CD4-positive, alpha-beta T cell treated with Interleukin-4 for 4 hours (primary cell): ENCODE results near the gene ZC3H12C.
"Not testable (repeated sequence)": the region's sequence is repeated elsewhere in the genome, so short reads cannot be mapped to it uniquely, and the experiment has no call there.

Experiments used
- DNase-seq: peaks from one replicate; pipeline ENCODE4 v3.0.0-alpha.2; 2020

Gene ZC3H12C

GRCh38 chr11:110186456-110186855, 93.3 kb downstream of the ZC3H12C start:
- no peak for DNase-seq

GRCh38 chr11:110186867-110187266, 93.7 kb downstream of the ZC3H12C start:
- no peak for DNase-seq

- DNase-seq: no peak
Measured at GRCh38 chr11:110187731-110188130, 94.5 kb downstream of the ZC3H12C start.

DNA sequence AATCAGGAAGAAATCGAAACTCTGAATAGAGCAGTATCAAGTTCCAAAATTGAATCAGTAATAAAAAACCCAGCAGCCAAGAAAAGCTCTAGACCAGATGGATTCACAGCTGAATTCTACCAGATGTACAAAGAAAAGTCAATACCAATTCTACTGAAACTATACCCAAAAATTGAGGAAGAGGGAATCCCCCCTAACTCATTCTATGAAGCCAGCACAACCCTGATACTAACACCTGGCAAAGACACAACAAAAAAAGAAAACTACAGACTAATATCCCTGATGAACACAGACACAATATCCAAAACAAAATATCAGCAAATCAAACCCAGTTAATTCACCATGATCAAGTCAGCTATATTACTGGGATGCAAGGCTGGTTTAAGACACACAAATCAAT, 97.7 kb downstream of the ZC3H12C start:
- no peak for DNase-seq

DNA sequence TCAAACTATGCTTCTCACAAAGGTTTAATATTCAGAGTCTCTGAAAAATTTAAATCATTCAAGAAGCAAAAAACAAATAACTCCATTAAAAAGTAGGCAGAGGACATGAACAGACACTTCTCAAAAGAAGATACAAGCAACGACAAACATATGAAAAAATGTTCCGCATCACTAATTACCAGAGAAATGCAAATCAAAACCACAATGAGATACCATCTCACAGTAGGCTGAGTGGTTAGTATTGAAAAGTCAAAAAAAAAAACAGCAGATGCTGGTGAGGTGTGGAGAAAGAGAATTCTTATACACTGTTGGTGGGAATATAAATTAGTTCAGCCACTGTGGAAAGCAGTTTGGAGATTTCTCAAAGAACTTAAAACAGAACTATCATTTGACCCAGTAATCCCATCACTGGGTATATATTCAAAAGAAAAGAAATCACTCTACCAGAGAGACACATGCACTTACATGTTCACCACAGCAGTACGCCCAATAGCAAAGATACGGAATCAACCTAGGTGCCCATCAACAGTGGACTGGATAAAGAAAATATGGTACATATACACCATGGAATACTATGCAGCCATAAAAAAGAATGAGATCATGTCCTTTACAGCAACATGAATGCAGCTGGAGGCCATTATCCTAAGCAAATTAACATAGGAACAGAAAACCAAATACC, 99.6 kb downstream of the ZC3H12C start:
- DNase-seq: peak; percentile 26

DNA sequence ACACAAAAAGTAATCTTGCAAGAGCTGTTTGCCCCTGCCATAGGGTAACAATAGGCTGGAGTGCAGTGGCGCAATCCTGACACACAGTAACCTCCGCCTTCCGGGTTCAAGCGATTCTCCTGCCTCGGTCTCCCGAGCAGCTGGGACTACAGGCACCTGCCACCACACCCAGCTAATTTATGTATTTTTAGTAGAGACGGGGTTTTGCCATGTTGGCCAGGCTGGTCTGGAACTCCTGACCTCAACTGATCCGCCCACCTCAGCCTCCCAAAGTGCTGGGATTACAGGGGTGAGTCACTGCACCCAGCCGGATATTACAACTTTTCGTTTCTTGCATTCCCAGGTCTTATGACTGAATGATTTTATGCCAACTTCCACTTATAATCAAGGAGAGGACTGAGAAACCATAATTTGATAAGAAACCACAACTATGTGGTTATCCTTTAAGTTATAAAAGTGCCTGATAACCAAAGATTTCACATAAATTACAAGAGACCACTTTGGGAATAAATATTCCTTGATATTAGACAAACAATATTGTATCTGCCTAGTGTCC, 101.1 kb downstream of the ZC3H12C start:
- DNase-seq: not testable (repeated sequence)

- no peak for DNase-seq
Measured at GRCh38 chr11:110196241-110196754, 103.1 kb downstream of the ZC3H12C start.

DNA sequence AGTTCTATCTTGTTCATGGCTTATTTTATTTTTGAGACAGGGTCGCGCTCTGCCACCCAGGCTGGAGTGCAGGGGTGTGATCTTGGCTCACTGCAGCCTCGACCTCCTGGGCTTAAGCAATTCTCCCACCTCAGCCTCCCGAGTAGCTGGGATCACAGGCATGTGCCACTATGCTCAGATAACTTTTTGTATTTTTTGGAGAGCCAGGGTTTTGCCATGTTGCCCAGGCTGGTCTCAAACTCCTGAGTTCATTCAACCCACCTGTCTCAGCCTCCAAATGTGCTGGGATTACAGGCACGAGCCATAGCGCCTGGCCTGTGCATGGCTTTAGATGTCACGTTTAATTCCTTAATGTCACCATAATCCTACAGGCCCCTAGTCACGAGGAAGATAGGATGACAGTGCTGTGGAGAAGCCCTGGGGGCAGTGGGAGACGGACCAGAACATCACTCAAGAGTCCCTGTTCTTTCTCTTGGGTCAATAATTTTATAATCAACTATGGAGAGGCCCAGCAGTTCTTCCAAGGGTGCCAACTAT, 103.8 kb downstream of the ZC3H12C start:
- DNase-seq: no peak

DNA sequence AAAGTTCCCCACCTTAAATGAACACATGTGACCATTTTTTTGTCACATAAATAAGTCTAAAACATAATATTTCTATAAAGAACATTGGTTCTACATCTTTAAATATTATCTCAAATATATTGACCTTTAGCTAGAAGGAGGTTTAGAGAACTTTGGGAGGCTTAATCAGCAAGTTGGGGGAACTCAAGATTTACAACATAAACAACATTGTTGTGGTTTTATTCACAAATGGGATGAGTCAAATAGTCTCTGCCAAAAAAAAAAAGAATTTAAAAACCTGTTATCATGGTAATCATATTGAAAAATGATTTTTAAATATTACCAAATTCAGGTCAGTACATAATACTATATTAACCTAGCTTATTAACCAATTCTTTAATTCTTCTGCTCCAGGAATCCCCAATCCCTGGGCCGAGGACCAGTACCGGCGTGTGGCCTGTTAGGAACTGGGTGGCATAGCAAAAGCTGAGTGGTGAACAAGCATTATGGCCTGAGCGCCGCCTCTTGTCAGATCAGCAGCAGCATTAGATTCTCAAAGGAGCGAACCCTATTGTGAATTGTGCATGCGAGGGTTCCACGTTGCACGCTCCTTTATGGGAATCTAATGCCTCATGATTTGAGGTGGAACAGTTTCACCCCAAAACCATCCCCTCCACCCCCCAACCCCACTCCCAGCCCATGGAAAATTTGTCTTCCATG, 105.0 kb downstream of the ZC3H12C start:
- no peak for DNase-seq

GRCh38 chr11:110199184-110199981, 106.2 kb downstream of the ZC3H12C start:
- DNase-seq: no peak

DNA sequence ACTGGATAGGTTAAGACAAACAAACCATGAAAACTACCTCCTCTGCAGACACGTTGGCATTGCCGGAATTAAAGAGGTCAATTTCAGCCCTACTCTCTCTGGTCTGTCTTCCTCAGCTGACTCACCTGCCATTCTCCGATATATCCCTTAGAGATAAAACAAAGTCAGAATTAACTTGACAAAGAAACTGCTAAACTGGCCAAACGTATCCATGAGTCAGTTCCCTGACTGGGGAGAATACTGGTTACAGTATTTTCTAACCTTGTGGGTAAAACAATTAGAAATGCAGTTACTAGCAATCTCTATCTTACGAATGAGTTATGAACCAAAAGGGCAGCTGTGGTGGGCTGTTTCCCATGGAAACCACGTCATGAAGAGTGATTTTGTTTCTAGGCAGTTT, 107.0 kb downstream of the ZC3H12C start:
- no peak for DNase-seq

DNA sequence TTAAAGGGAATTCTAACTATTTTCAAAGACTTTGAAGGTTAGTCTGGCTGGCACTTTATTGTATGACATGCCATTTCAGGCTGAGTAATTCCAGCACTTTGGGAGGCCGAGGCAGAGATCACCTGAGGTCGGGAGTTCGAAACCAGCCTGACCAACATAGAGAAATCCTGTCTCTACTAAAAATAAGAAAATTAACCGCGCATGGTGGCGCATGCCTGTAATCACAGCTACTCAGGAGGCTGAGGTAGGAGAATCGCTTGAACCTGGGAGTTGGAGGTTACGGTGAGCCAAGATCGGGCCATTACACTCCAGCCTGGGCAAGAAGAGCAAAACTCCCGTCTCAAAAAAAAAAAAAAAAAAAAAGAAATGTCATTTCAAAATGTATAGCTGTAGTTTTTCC, 107.6 kb downstream of the ZC3H12C start:
- no peak for DNase-seq

DNA sequence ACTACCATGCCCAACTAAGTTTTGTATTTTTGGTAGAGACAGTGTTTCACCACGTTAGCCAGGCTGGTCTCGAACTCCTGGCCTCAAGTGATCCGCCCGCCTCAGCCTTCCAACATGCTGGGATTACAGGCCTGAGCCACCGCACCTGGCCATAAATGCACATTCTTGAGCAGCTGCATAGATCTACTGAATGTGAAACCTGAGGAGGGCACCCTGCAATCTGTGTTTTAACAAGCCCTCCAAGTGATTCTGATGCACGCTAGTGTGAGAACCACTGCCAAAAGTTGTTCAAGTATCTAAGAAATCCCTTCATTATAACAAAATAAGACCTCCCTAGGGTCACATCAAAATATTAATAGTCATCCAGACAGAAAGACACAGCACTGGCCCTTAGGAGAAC, 113.9 kb downstream of the ZC3H12C start:
- no peak for DNase-seq

GRCh38 chr11:110208678-110209312, 115.6 kb downstream of the ZC3H12C start:
- DNase-seq: not testable (repeated sequence)

DNA sequence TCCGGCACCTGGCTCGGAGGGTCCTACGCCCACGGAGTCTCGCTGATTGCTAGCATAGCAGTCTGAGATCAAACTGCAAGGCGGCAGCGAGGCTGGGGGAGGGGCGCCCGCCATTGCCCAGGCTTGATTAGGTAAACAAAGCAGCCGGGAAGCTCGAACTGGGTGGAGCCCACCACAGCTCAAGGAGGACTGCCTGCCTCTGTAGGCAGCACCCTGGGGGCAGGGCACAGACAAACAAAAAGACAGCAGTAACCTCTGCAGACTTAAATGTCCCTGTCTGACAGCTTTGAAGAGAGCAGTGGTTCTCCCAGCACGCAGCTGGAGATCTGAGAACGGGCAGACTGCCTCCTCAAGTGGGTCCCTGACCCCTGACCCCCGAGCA, 116.1 kb downstream of the ZC3H12C start:
- DNase-seq: not testable (repeated sequence)

DNA sequence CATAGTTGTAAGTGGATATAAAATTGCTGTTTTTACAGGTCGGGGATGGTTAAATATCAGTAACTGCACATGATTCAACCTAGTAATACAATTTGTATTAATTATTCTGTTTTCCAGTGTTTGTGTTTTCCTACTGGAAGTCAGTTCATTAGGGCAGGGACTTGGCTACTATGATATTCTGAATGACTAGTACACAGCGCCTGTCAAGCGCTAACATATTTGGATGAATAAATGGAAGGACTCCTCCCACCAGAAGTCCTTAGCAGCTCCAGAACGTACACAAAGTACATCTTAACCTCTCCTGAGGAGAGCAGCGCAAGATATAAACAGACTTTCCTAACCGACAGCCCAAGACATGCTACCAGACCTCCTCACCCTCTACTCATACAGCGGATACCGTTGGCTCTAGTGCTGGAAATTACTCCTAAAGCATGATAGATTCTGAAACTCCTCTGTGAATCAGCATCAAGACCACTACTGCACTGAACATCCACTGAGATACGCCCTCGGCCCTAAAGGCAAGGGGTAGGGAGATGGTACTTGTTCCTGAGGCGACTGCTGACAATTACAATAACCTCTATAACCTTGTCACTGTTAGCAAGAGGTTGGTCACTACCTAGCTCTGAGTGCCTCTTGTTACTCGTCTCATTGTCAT, 124.2 kb downstream of the ZC3H12C start:
- no peak for DNase-seq

DNA sequence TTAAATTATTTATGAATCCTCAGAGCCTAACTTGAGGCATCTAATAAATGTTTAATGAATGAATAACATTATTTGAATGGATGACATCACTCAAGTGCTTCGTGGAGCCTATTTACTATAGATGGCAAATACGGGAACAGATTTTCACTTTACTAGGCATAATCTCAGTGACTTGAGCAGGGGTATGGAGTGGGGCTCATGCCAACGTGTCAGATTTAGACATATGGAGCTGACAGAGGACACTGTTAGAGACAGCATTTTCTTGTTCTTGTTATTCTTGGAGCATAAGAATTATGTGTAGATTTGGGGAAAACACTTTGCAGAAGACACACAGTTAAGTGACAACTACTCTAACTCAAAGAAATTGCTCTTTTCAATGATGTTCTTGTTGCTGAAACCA, 124.7 kb downstream of the ZC3H12C start:
- DNase-seq: no peak

DNA sequence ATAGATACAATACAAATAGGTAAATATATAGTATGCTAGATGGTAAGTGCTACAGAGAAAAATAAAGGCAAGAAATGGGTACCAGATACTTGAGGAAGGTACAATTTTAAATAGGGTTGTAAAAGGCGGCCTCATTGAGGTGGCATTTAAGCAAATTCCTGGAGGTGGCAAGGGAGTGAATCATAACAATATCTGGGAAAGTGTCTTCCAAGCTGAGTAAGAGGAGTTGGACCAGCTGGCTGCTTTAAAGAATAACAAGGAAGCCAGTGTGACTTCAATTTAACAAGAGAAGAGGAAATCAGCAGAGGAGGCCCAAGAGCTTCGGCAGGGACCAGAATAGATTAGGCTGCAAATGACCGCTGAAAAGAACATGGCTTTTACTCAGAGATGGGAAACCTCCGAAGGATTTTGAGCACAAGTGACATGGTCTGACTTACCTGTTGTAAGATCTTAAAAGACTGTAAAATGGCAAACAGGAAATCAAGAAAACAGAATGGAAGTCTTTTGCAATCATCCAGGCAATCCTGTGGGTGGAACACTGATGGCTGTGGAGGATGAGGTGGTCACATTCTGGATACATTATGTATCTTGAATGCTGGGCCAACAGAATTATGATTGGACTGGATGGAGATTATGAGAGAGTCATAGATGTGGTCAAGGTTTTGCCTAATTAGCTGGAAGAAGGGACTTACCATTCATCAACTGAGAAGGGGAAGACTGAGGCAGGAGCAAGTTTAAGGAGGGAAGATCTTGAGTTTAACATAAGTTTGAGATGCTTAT, 126.0 kb downstream of the ZC3H12C start:
- no peak for DNase-seq
